Activated T-helper 17 cell treated with anti-CD3 and anti-CD28 coated beads, Interleukin-2, amount 50 U/mL, for 72 hours (primary cell): ENCODE data around the gene RNF217. TPM values are rescaled to one million over a fixed set of nuclear protein-coding genes. Genes with fewer than 3 reads are reported as not detected.

Experiments
- ATAC-seq: fragments of 150-1000 bp; cut with Tn5 transposase; replicated peaks from 2 replicates; pipeline ENCODE4 v1.10.0; 2021; ENCODE audit warnings: mild to moderate bottlenecking, moderate library complexity
- H3K27ac Mint-ChIP-seq: one replicate; pipeline ENCODE4 v1.8.0; 2022; ENCODE audit warnings: mixed read lengths
- H3K27me3 Mint-ChIP-seq: one replicate; pipeline ENCODE4 v1.8.0; 2022; ENCODE audit warnings: mixed read lengths
- H3K36me3 Mint-ChIP-seq: one replicate; pipeline ENCODE4 v1.8.0; 2022; ENCODE audit warnings: low read depth, mild to moderate bottlenecking, mixed read lengths
- H3K4me1 Mint-ChIP-seq: one replicate; pipeline ENCODE4 v1.8.0; 2022; ENCODE audit warnings: mixed read lengths
- H3K4me3 Mint-ChIP-seq: one replicate; pipeline ENCODE4 v1.8.0; 2022; ENCODE audit warnings: mild to moderate bottlenecking, mixed read lengths
- H3K9me3 Mint-ChIP-seq: one replicate; pipeline ENCODE4 v1.8.0; 2022; ENCODE audit warnings: mixed read lengths
- total RNA-seq, 2 donors: library from RNA; stranded (reverse); gene quantifications; one replicate each; pipeline ENCODE4 v1.2.3, GENCODE V29; 2022

The RNF217 gene
- total RNA-seq, 2 donors from 2014 or later = 1.7 to 5.6 TPM

- Mint-ChIP-seq H3K4me3 (no peak overlapping the region), H3K9me3 (no peaks in the 10 kb centered on the region), H3K36me3 (no peaks in the 10 kb centered on the region), H3K4me1 (no peaks in the 10 kb centered on the region), H3K27ac (no peak overlapping the region), H3K27me3 (no peaks in the 10 kb centered on the region)
- no peak for ATAC-seq
Measured at GRCh38 chr6:125008261-125008703, 46.0 kb downstream of the RNF217 start.

- no peak overlapping the region for H3K27ac Mint-ChIP-seq
- H3K4me3 Mint-ChIP-seq = no peak overlapping the region
- no peak for ATAC-seq
- H3K36me3 Mint-ChIP-seq = no peaks in the 10 kb centered on the region
- no peaks in the 10 kb centered on the region for H3K27me3 Mint-ChIP-seq
- H3K4me1 Mint-ChIP-seq = no peaks in the 10 kb centered on the region
- H3K9me3 Mint-ChIP-seq = no peaks in the 10 kb centered on the region
Measured at GRCh38 chr6:125008957-125009356, 46.7 kb downstream of the RNF217 start.

GRCh38 chr6:125009578-125009977 lies 47.3 kb downstream of the RNF217 start:
- no peak for ATAC-seq
- no peaks in the 10 kb centered on the region for H3K9me3 Mint-ChIP-seq
- no peak overlapping the region for H3K4me3 Mint-ChIP-seq
- H3K4me1 Mint-ChIP-seq = no peaks in the 10 kb centered on the region
- no peaks in the 10 kb centered on the region for H3K36me3 Mint-ChIP-seq
- no peak overlapping the region for H3K27ac Mint-ChIP-seq
- no peaks in the 10 kb centered on the region for H3K27me3 Mint-ChIP-seq

GRCh38 chr6:125013938-125014660 lies 51.9 kb downstream of the RNF217 start:
- H3K36me3 Mint-ChIP-seq = no peaks in the 10 kb centered on the region
- no peaks in the 10 kb centered on the region for H3K4me1 Mint-ChIP-seq
- ATAC-seq = no peak
- no peak overlapping the region for H3K4me3 Mint-ChIP-seq
- H3K27ac Mint-ChIP-seq = no peak overlapping the region
- H3K9me3 Mint-ChIP-seq = no peaks in the 10 kb centered on the region
- H3K27me3 Mint-ChIP-seq = peaks cover 4% of the 10 kb centered on the region

- H3K4me1 Mint-ChIP-seq = no peaks in the 10 kb centered on the region
- no peak overlapping the region for H3K27ac Mint-ChIP-seq
- peaks cover 4% of the 10 kb centered on the region for H3K27me3 Mint-ChIP-seq
- no peaks in the 10 kb centered on the region for H3K36me3 Mint-ChIP-seq
- H3K4me3 Mint-ChIP-seq = no peak overlapping the region
- H3K9me3 Mint-ChIP-seq = no peaks in the 10 kb centered on the region
- ATAC-seq = no peak
Measured at GRCh38 chr6:125014661-125014957, 52.4 kb downstream of the RNF217 start.

- Mint-ChIP-seq H3K4me1 (no peaks in the 10 kb centered on the region), H3K27me3 (peaks cover 4% of the 10 kb centered on the region), H3K27ac (no peak overlapping the region), H3K36me3 (no peaks in the 10 kb centered on the region), H3K9me3 (no peaks in the 10 kb centered on the region), H3K4me3 (no peak overlapping the region)
- no peak for ATAC-seq
Measured at GRCh38 chr6:125015152-125015551, 52.9 kb downstream of the RNF217 start.

- H3K36me3 Mint-ChIP-seq = no peaks in the 10 kb centered on the region
- H3K4me1 Mint-ChIP-seq = no peaks in the 10 kb centered on the region
- no peaks in the 10 kb centered on the region for H3K9me3 Mint-ChIP-seq
- H3K27ac Mint-ChIP-seq = no peak overlapping the region
- no peak overlapping the region for H3K4me3 Mint-ChIP-seq
- peaks cover 4% of the 10 kb centered on the region for H3K27me3 Mint-ChIP-seq
- no peak for ATAC-seq
Measured at GRCh38 chr6:125018136-125018535, 55.9 kb downstream of the RNF217 start.

GRCh38 chr6:125019281-125019680 lies 57.0 kb downstream of the RNF217 start:
- H3K36me3 Mint-ChIP-seq = no peaks in the 10 kb centered on the region
- ATAC-seq = no peak
- H3K27ac Mint-ChIP-seq = no peak overlapping the region
- no peak overlapping the region for H3K4me3 Mint-ChIP-seq
- H3K9me3 Mint-ChIP-seq = no peaks in the 10 kb centered on the region
- no peaks in the 10 kb centered on the region for H3K4me1 Mint-ChIP-seq
- peaks cover 4% of the 10 kb centered on the region for H3K27me3 Mint-ChIP-seq

- Mint-ChIP-seq H3K4me1 (no peaks in the 10 kb centered on the region), H3K27me3 (peaks cover 4% of the 10 kb centered on the region), H3K27ac (no peak overlapping the region), H3K36me3 (no peaks in the 10 kb centered on the region), H3K4me3 (no peak overlapping the region), H3K9me3 (no peaks in the 10 kb centered on the region)
- ATAC-seq = no peak
Measured at GRCh38 chr6:125019918-125020317, 57.7 kb downstream of the RNF217 start.

GRCh38 chr6:125020385-125020784 lies 58.1 kb downstream of the RNF217 start:
- Mint-ChIP-seq H3K27ac (no peak overlapping the region), H3K4me1 (no peaks in the 10 kb centered on the region), H3K27me3 (peaks cover 4% of the 10 kb centered on the region), H3K9me3 (no peaks in the 10 kb centered on the region), H3K4me3 (no peak overlapping the region), H3K36me3 (no peaks in the 10 kb centered on the region)
- no peak for ATAC-seq

- Mint-ChIP-seq H3K27me3 (no peaks in the 10 kb centered on the region), H3K9me3 (no peaks in the 10 kb centered on the region), H3K27ac (no peak overlapping the region), H3K4me1 (no peaks in the 10 kb centered on the region), H3K4me3 (no peak overlapping the region), H3K36me3 (no peaks in the 10 kb centered on the region)
- no peak for ATAC-seq
Measured at GRCh38 chr6:125022391-125022989, 60.3 kb downstream of the RNF217 start.

- H3K4me1 Mint-ChIP-seq = no peaks in the 10 kb centered on the region
- H3K36me3 Mint-ChIP-seq = no peaks in the 10 kb centered on the region
- H3K9me3 Mint-ChIP-seq = no peaks in the 10 kb centered on the region
- no peak overlapping the region for H3K27ac Mint-ChIP-seq
- H3K4me3 Mint-ChIP-seq = no peak overlapping the region
- ATAC-seq = no peak
- H3K27me3 Mint-ChIP-seq = no peaks in the 10 kb centered on the region
Measured at GRCh38 chr6:125025164-125025854, 63.1 kb downstream of the RNF217 start.

GRCh38 chr6:125027287-125027686 lies 65.0 kb downstream of the RNF217 start:
- Mint-ChIP-seq H3K27ac (no peak overlapping the region), H3K4me3 (no peak overlapping the region), H3K9me3 (no peaks in the 10 kb centered on the region), H3K27me3 (no peaks in the 10 kb centered on the region), H3K4me1 (no peaks in the 10 kb centered on the region), H3K36me3 (no peaks in the 10 kb centered on the region)
- ATAC-seq = no peak

- no peaks in the 10 kb centered on the region for H3K9me3 Mint-ChIP-seq
- H3K27me3 Mint-ChIP-seq = no peaks in the 10 kb centered on the region
- H3K27ac Mint-ChIP-seq = no peak overlapping the region
- H3K4me1 Mint-ChIP-seq = no peaks in the 10 kb centered on the region
- no peak overlapping the region for H3K4me3 Mint-ChIP-seq
- H3K36me3 Mint-ChIP-seq = no peaks in the 10 kb centered on the region
- no peak for ATAC-seq
Measured at GRCh38 chr6:125030969-125031368, 68.7 kb downstream of the RNF217 start.

- Mint-ChIP-seq H3K4me1 (no peaks in the 10 kb centered on the region), H3K36me3 (no peaks in the 10 kb centered on the region), H3K9me3 (no peaks in the 10 kb centered on the region), H3K27ac (no peak overlapping the region), H3K4me3 (no peak overlapping the region), H3K27me3 (no peaks in the 10 kb centered on the region)
- ATAC-seq = no peak
Measured at GRCh38 chr6:125031385-125031784, 69.1 kb downstream of the RNF217 start.
